MM.1S (cell line): Measurements from ENCODE around the gene TMEM253.

ENCODE experiments used
- CTCF ChIP-seq: fragments of 300-600 bp; sonication (generic); IDR thresholded peaks from 2 replicates; pipeline ENCODE4 v1.5.1; 2016; ENCODE audit warnings: antibody characterized with exemption, low read length, mixed read lengths
- EZH2 ChIP-seq: fragments of 300-600 bp; sonication (generic); optimal IDR thresholded peaks from 2 replicates; pipeline ENCODE3; 2017; ENCODE audit warnings: low read depth, mild to moderate bottlenecking, antibody characterized with exemption, low read length, mixed read lengths
- EZH2phosphoT487 ChIP-seq: fragments of 300-600 bp; sonication (generic); IDR thresholded peaks from 2 replicates; pipeline ENCODE4 v1.6.1; 2018; ENCODE audit warnings: antibody characterized with exemption, low read length

GRCh38 chr14:21112255-21112654, 11.4 kb downstream of the TMEM253 start:
- TF ChIP-seq CTCF (no peak), EZH2 (no peak), EZH2phosphoT487 (no peak)
